ENCODE data around the gene PPP2R5A. TPM values are rescaled to one million over a fixed set of nuclear protein-coding genes. Genes with fewer than 3 reads are reported as not detected.

PPP2R5A gene
- total and polyA plus RNA-seq, 8 donors, result 61.1 to 127 (median 108) TPM

DNA sequence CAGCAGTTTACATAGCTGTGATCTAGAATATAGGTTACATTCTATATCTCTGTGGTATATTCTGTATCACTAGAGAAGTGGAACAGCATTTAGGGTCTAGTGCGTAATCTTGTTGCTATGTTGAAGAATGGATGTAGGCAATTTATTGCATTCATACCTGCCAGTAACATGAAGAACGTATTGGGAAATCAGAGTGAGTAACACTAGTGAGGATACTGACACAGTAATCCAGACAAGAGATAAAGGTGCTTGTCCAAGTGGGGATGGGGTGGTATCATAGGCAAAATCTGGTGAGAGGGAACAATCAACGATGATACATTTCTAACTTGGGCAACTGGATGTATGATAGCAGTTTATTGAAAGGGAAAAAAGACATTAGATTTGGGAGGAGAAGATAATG, 9.8 kb downstream of the PPP2R5A start:
- no peak for DNase-seq

DNA sequence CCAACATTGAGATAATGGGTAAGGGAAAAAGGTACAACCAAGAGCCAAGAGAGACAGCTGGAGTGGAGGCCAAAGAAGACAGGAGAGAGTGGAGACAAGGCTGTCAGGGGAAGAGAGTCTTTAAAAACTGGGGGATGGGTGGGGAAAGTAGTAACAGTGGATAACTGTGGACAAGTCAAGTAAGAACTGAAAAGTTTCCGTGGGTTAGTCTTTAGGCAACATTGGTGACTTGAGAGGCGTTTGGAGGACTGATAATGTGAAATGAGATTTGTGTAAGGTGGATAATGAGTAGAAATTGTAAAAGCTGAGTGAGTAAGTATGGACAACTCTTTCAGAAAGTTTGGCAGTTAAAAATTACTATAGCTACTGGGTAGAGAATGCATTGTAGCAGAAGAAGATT, 10.4 kb downstream of the PPP2R5A start:
- H3K4me3 ChIP-seq, result no peak overlapping the region
- TF ChIP-seq, protein P1, sequence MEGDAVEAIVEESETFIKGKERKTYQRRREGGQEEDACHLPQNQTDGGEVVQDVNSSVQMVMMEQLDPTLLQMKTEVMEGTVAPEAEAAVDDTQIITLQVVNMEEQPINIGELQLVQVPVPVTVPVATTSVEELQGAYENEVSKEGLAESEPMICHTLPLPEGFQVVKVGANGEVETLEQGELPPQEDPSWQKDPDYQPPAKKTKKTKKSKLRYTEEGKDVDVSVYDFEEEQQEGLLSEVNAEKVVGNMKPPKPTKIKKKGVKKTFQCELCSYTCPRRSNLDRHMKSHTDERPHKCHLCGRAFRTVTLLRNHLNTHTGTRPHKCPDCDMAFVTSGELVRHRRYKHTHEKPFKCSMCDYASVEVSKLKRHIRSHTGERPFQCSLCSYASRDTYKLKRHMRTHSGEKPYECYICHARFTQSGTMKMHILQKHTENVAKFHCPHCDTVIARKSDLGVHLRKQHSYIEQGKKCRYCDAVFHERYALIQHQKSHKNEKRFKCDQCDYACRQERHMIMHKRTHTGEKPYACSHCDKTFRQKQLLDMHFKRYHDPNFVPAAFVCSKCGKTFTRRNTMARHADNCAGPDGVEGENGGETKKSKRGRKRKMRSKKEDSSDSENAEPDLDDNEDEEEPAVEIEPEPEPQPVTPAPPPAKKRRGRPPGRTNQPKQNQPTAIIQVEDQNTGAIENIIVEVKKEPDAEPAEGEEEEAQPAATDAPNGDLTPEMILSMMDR (IDR thresholded peaks at IDR 0.05), result no peak
- DNase-seq, result no peak
- peaks cover 7 to 68% of the 10 kb centered on the region in 2 donors for H3K4me1 ChIP-seq
- no peak overlapping the region for H3K27ac ChIP-seq
- ATAC-seq, result no peak
- H3K27me3 ChIP-seq, result no peaks in the 10 kb centered on the region
- no peaks in the 10 kb centered on the region for H3K36me3 ChIP-seq
- intact Hi-C loops (cut with DNase I), result no loop called here
- H3K9me3 ChIP-seq, result no peaks in the 10 kb centered on the region

More for the DNA sequence above, 9.8 kb downstream of the PPP2R5A start:
- TF ChIP-seq, protein P1 (IDR thresholded peaks at IDR 0.05), result no peak
- intact Hi-C loops (cut with DNase I), result loop anchor here in 1 of 2 donors (5.0 kb wide), 1 partner anchor 223 kb away; no protein-coding TSS in a partner anchor
- H3K4me3 ChIP-seq, result no peak overlapping the region
- H3K27ac ChIP-seq, result no peak overlapping the region
- no peak for ATAC-seq
- H3K4me1 ChIP-seq, result peaks cover 7 to 71% of the 10 kb centered on the region in 2 donors
- no peaks in the 10 kb centered on the region for H3K36me3 ChIP-seq
- no peaks in the 10 kb centered on the region for H3K27me3 ChIP-seq
- no peaks in the 10 kb centered on the region for H3K9me3 ChIP-seq

DNA sequence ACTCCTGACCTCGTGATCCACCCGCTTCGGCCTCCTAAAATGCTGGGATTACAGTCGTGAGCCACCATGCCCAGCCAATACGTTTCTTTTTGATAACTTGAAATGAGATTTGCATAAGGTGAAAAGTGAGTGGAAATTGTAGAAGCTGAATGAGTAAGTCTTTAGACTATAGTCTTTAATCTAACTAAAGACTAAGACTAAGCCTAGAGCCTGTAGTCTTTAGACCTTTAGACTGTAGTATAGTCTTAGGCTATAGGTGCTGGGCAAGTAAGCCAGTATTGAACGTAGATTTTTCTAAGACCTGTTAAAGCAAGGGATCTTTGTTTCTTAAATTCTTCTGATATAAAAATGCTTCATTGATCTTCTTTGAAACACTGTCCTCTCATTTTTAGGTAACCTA, 12.1 kb downstream of the PPP2R5A start:
- TF ChIP-seq, protein P1 (IDR thresholded peaks at IDR 0.05), result no peak
- Histone ChIP-seq H3K27ac (no peak overlapping the region), H3K4me1 (peaks cover 0 to 67% of the 10 kb centered on the region in 2 donors), H3K9me3 (no peaks in the 10 kb centered on the region), H3K36me3 (no peaks in the 10 kb centered on the region), H3K27me3 (no peaks in the 10 kb centered on the region), H3K4me3 (no peak overlapping the region)
- intact Hi-C loops (cut with DNase I), result no loop called here
- ATAC-seq, result no peak
- DNase-seq, result no peak

DNA sequence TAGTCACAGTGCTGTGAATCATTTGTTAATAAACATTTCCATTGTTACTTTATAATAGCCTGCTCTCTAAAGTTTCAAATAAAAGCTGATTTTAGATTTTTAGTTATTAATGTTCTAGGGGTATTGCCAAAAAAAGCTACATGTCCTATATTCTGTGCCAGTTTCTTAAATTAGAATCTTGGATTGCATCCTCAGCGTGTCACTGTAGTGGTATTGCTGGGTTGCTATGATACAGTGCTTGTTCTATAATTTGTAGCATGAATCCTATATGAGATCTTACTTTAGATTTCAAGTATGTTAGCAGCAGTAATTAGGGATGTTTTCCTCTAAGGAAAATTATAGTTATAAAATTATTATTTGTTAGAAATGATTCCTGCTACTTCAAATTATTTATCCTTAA, 16.4 kb downstream of the PPP2R5A start:
- H3K27me3 ChIP-seq, result no peaks in the 10 kb centered on the region
- DNase-seq (peak in 1 of 4 donors; percentile 61), ATAC-seq (no peak)
- H3K4me1 ChIP-seq, result peaks cover 0 to 39% of the 10 kb centered on the region in 2 donors
- H3K27ac ChIP-seq, result peak overlapping the region in 1 of 2 donors; percentile 1
- no peaks in the 10 kb centered on the region for H3K36me3 ChIP-seq
- intact Hi-C loops (cut with DNase I), result no loop called here
- H3K9me3 ChIP-seq, result no peaks in the 10 kb centered on the region
- TF ChIP-seq, protein P1 (IDR thresholded peaks at IDR 0.05), result no peak
- no peak overlapping the region for H3K4me3 ChIP-seq

DNA sequence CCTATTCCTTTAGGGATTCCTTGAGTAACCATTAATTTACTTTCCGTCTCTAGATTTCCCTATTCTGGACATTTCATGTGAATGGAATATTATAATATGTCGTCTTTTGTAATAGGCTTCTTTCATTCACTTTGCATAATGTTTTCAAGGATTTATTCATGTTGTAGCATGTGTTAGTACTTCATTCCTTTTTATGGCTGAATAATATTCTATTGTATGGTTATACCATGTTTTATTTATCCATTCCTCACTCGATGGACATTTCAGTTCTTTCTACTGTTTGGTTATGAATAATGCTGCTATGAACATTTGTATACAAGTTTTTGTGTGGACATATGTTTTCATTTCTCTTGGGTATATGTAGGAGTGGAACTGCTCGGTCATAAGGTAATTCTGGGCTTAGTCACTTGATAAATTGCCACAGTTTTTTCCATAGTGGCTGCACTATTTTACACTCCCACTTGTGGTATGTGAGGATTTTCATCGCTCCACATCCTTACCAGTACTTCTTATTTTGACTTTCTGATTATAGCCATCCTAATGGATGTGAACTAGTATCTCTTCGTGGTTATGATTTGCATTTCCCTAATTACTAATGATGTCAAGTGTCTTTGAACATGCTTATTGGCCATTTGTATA, 17.7 kb downstream of the PPP2R5A start:
- no peaks in the 10 kb centered on the region for H3K9me3 ChIP-seq
- no peak overlapping the region for H3K27ac ChIP-seq
- H3K4me3 ChIP-seq, result no peak overlapping the region
- intact Hi-C loops (cut with DNase I), result no loop called here
- peaks cover 0 to 39% of the 10 kb centered on the region in 2 donors for H3K4me1 ChIP-seq
- peak; percentile 19 for ATAC-seq
- no peaks in the 10 kb centered on the region for H3K27me3 ChIP-seq
- no peaks in the 10 kb centered on the region for H3K36me3 ChIP-seq
- TF ChIP-seq, protein P1 (IDR thresholded peaks at IDR 0.05), result no peak
- no peak for DNase-seq
